ENCODE measurements around the gene CAMKK1.

DNA sequence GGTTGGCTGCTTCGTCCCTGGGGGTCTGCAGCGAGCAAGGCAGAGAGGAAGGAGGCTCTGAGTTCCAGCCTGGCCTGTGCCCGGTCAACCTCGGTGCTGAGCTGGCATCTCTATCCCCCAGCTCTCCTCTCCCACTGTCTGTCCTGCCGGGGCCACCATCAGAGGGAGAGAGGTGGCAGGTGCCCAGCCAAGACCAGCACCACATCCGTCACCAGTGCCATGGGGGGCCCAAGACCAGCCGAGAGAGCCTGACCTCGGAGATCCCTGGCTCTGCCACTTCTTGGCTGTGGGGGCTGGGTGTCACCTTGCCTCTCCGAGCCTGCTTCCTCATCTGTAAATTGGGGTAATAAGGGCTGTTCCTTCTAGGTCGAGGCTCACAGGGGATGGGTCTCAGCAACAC is 24.0 kb upstream of the CAMKK1 start:
- TF ChIP-seq, protein P1, sequence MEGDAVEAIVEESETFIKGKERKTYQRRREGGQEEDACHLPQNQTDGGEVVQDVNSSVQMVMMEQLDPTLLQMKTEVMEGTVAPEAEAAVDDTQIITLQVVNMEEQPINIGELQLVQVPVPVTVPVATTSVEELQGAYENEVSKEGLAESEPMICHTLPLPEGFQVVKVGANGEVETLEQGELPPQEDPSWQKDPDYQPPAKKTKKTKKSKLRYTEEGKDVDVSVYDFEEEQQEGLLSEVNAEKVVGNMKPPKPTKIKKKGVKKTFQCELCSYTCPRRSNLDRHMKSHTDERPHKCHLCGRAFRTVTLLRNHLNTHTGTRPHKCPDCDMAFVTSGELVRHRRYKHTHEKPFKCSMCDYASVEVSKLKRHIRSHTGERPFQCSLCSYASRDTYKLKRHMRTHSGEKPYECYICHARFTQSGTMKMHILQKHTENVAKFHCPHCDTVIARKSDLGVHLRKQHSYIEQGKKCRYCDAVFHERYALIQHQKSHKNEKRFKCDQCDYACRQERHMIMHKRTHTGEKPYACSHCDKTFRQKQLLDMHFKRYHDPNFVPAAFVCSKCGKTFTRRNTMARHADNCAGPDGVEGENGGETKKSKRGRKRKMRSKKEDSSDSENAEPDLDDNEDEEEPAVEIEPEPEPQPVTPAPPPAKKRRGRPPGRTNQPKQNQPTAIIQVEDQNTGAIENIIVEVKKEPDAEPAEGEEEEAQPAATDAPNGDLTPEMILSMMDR (conservative IDR thresholded peaks at IDR 0.05; ENCODE audit: low read depth, low read length) = no peak
- TF ChIP-seq BHLHE40 (IDR thresholded peaks at IDR 0.05; ENCODE audit: low read depth, low read length) = no peak
- no peak for TF ChIP-seq SMC3 (IDR thresholded peaks at IDR 0.05; ENCODE audit: low read depth, low read length)
- no peak for TF ChIP-seq CEBPB (IDR thresholded peaks at IDR 0.05; ENCODE audit: low read depth, low read length)
- no peak for TF ChIP-seq MAZ (IDR thresholded peaks at IDR 0.05; ENCODE audit: borderline replicate concordance, low read depth, low read length)
